IgD-negative memory B cell (primary cell): ENCODE measurements around the gene SBK3. TPM values are rescaled to one million over a fixed set of nuclear protein-coding genes. Genes with fewer than 3 reads are reported as not detected.
A peak's percentile ranks its signal among the peaks of the same experiment; 100 is the strongest.

ENCODE experiments used
- H3K27ac Mint-ChIP-seq, 3 donors: one replicate each; pipeline ENCODE4 v1.8.0; 2020 to 2022; ENCODE audit warnings: mild to moderate bottlenecking in 3 of 3, mixed read lengths in 3 of 3, moderate library complexity in 1 of 3
- H3K27me3 Mint-ChIP-seq: one replicate; pipeline ENCODE4 v1.8.0; 2021; ENCODE audit warnings: mixed read lengths
- H3K36me3 Mint-ChIP-seq: one replicate; pipeline ENCODE4 v1.8.0; 2020; ENCODE audit warnings: mild to moderate bottlenecking, mixed read lengths
- H3K4me1 Mint-ChIP-seq, 3 donors: one replicate each; pipeline ENCODE4 v1.8.0; 2020 to 2022; ENCODE audit warnings: mixed read lengths in 3 of 3, mild to moderate bottlenecking in 1 of 3
- H3K4me3 Mint-ChIP-seq, 4 donors: one replicate each; pipeline ENCODE4 v1.8.0; 2020 to 2022; ENCODE audit warnings: mild to moderate bottlenecking in 4 of 4, mixed read lengths in 4 of 4, moderate library complexity in 3 of 4
- H3K9me3 Mint-ChIP-seq, 3 donors: one replicate each; pipeline ENCODE4 v1.8.0; 2020 to 2021; ENCODE audit warnings: mixed read lengths in 3 of 3, mild to moderate bottlenecking in 1 of 3
- polyA plus RNA-seq: library from polyadenylated mRNA; unstranded; fragments of 300-500 nt; fragmentation: Illumina TruSeq; gene quantifications from one replicate; pipeline ENCODE4 v1.2.3, GENCODE V29; 2021

Gene SBK3
- polyA plus RNA-seq, 1 donor from 2014 or later = not detected

DNA sequence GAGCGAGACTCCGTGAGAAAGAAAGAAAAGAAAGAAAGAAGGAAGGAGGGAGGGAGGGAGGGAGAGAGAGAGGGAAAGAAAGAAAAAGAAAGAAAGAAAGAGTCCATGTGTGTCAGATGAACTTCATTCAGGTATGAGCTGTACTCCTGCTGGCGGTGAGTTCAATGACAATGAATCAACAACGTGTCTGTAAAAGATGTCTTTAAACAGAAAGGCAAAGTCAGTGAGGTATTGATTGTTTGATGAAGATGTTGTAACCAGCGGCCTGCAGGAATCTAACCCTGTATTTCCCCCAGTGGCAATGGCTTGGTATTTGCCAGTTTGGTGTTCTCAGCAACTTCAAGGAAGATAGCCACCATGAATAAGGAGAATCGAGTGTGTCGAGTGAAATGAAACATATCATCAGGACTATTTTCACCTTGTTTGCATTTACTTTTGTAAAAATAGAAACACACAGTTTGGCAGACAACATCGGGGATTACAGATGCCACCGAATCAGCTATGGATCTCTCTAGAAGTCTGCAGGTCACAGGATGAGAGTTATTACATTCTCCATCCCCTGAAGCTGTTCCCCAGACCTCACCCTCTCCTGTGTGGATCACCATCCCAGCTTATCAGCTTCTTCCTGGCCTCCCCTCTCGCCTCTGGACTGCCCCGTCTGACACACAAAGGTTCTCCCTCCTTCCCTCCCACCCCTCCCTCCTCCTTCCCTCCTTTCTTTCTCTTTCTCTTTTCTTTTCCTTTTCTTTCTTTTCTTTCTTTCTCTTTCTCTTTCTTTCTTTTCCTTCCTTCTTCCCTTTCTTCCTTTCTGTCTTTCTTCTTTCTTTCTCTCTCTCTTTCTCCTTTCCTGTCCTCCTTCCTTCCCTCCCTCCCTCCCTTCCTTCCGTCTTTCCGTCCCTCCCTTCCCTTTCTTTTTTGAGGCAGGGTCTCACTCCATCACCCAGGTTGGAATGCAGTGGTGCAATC, 8.2 kb upstream of the SBK3 start:
- no peak overlapping the region for H3K27ac Mint-ChIP-seq
- H3K27me3 Mint-ChIP-seq = peaks cover 11% of the 10 kb centered on the region
- no peak overlapping the region for H3K4me3 Mint-ChIP-seq
- no peaks in the 10 kb centered on the region for H3K36me3 Mint-ChIP-seq
- H3K4me1 Mint-ChIP-seq = peaks cover 0 to 4% (median 0%) of the 10 kb centered on the region in 3 donors
- H3K9me3 Mint-ChIP-seq = no peaks in the 10 kb centered on the region

DNA sequence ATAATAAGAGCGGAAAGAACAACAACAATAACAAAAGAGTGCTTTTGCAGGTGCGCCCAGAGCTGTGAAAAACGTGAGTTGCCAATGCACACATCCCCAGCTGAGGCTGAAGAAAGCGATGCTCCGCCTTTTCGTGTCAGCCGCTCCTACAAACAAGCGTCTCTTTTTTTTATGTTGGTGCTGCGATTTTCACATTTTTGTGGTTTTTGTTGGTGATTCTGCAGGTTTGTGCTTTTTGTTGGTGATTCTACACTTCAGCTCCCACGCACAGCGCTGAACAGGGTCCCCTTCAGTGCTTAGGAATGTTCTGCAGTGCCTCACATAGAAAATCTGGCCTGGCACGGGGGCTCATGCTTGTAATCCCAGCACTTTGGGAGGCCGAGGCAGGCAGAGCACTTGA, 7.3 kb upstream of the SBK3 start:
- Mint-ChIP-seq H3K27ac (no peak overlapping the region), H3K27me3 (peaks cover 14% of the 10 kb centered on the region), H3K4me3 (no peak overlapping the region)

DNA sequence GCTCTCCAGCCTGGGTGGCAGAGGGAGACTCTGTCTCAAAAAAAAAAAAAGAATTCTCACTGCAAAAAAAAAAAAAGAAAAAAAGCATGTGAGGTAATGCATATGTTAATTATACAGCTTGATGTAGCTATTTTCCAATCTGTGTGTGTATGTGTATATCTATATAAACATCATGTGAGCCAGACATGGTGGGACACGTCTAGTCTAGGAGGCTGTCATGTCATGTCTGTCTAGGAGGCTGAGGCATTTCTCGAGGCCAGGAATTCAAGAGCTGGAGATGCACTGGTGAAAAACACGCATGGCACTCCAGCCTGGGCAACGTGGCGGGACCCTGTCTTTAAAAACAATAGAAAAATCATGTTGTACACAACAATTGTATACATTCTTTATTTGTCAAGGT, 6.9 kb upstream of the SBK3 start:
- peaks cover 18% of the 10 kb centered on the region for H3K27me3 Mint-ChIP-seq
- H3K4me3 Mint-ChIP-seq = no peak overlapping the region
- no peak overlapping the region for H3K27ac Mint-ChIP-seq
- H3K36me3 Mint-ChIP-seq = no peaks in the 10 kb centered on the region
- no peaks in the 10 kb centered on the region for H3K9me3 Mint-ChIP-seq
- H3K4me1 Mint-ChIP-seq = peaks cover 0 to 4% (median 0%) of the 10 kb centered on the region in 3 donors

More for the DNA sequence above, 7.3 kb upstream of the SBK3 start:
- Mint-ChIP-seq H3K4me1 (peaks cover 0 to 4% (median 0%) of the 10 kb centered on the region in 3 donors), H3K9me3 (no peaks in the 10 kb centered on the region), H3K36me3 (no peaks in the 10 kb centered on the region)

DNA sequence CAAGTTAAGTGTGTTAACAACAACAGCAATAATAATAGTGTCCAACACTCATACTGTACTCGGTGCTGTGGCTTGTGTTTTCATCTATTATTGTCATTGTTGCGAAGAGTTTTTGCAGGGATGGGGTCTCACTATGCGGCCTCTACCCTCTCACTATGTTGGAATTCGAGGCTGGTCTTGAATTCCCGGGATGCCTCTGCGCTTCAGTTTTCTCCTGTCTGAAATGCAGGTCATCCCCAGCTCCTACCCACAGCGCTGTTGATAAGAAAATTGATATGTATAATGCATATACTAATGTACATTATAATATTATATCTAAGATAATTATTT, 4.9 kb upstream of the SBK3 start:
- H3K36me3 Mint-ChIP-seq = no peaks in the 10 kb centered on the region
- H3K27ac Mint-ChIP-seq = no peak overlapping the region
- H3K4me3 Mint-ChIP-seq = peak overlapping the region in 1 of 4 donors; percentile 73
- H3K27me3 Mint-ChIP-seq = peaks cover 24% of the 10 kb centered on the region
- H3K9me3 Mint-ChIP-seq = no peaks in the 10 kb centered on the region
- peaks cover 0 to 4% (median 3%) of the 10 kb centered on the region in 3 donors for H3K4me1 Mint-ChIP-seq

DNA sequence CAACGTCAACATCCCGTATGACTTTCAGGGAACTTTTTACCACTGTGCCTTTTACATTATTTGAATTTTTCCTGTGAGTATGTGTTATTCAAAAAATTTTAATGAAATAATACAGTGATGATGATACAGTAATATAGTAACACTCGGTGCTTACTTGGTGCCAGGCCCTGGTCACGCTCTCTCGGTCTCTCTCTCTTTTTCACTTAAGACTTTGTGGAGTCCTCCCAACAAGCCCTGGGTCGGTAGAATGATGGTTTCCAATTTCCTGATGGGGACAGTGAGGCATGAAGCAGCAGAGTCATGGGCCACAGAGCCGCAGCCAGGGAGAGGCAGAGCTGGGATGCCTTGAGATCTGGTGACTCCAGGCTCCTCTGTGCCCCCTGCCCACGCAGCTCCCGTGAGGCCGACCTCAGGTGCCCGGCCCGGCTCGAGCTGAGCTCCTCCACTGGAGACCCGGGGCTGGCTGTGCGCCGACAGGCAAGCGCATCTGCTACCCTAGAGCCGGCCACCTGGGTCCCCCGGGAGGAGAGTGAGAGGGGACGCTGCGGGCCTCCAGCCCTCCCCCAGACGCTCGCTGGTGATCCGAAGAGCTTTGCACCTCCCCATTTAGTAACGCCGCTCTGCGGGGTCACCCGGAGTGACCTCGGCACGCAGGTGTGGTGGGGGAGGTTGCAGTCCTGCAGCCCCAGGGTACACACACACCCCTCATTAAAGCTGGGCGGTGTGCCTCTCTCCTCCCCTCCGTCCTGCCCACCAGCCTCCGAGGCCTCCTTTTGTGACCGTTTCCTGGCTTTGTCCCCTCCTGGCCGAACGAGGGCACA, 4.4 kb upstream of the SBK3 start:
- peak overlapping the region in 1 of 4 donors; percentile 73 for H3K4me3 Mint-ChIP-seq
- no peaks in the 10 kb centered on the region for H3K36me3 Mint-ChIP-seq
- H3K9me3 Mint-ChIP-seq = no peaks in the 10 kb centered on the region
- H3K27me3 Mint-ChIP-seq = peaks cover 25% of the 10 kb centered on the region
- H3K4me1 Mint-ChIP-seq = peaks cover 0 to 4% (median 3%) of the 10 kb centered on the region in 3 donors
- no peak overlapping the region for H3K27ac Mint-ChIP-seq

DNA sequence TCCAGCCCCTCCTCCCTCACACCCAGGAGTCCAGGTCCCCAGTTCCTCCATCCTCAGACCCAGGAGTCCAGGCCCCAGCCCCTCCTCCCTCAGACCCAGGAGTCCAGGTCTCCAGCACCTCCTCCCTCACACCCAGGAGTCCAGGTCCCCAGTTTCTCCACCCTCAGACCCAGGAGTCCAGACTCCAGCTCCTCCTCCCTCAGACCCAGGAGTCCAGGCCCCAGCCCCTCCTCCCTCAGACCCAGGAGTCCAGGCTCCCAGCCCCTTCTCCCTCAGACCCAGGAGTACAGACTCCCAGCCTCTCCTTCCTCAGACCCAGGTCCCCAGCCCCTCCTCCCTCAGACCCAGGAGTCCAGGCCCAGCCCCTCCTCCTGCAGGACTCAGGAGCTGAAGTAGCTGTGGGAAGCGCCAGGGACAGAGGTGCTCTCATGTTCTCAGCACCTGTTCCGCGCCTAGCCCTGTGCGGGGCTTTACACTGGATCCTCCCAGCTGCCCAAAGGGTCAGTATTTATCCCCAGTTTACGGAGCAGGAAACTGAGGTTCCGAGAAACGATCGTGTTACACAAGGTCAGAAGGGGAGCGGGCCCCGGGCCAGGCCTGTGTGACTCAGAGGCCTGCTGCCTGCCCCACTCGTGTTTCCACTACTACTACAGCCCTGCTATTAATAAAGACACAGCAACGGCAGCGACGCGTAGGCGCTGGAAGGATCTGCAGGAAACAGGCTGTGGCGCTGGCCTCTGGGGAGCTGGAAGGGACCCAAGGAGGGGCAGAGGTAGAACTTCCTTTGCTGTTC, 1.7 kb upstream of the SBK3 start:
- H3K27ac Mint-ChIP-seq = no peak overlapping the region
- H3K36me3 Mint-ChIP-seq = no peaks in the 10 kb centered on the region
- peaks cover 0 to 1% (median 0%) of the 10 kb centered on the region in 3 donors for H3K9me3 Mint-ChIP-seq
- peaks cover 19% of the 10 kb centered on the region for H3K27me3 Mint-ChIP-seq
- H3K4me3 Mint-ChIP-seq = no peak overlapping the region
- peaks cover 0 to 4% (median 3%) of the 10 kb centered on the region in 3 donors for H3K4me1 Mint-ChIP-seq

DNA sequence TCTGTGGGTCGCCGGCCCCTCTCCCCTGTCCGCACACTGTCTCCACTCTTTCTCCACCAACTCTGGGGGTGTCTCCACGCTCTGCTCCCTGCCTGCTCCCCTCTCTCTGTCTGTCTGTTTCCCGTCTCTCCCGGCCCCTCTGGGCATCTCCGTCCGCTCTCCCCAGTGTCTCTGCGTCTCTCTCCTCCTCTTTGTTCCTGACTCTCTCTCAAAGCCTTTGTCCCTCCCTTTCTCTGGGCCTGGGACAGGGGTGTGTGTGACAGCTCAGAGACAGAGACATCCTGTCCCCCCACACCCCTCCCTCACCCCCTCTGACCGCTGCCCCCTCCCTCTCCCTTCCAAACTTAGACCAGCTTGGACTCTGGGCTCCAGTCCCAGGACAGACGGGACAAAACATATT, 668 bp upstream of the SBK3 start:
- Mint-ChIP-seq H3K4me3 (no peak overlapping the region), H3K9me3 (peaks cover 0 to 5% (median 3%) of the 10 kb centered on the region in 3 donors), H3K4me1 (peaks cover 0 to 4% (median 3%) of the 10 kb centered on the region in 3 donors), H3K27me3 (peaks cover 18% of the 10 kb centered on the region), H3K27ac (no peak overlapping the region), H3K36me3 (no peaks in the 10 kb centered on the region)

DNA sequence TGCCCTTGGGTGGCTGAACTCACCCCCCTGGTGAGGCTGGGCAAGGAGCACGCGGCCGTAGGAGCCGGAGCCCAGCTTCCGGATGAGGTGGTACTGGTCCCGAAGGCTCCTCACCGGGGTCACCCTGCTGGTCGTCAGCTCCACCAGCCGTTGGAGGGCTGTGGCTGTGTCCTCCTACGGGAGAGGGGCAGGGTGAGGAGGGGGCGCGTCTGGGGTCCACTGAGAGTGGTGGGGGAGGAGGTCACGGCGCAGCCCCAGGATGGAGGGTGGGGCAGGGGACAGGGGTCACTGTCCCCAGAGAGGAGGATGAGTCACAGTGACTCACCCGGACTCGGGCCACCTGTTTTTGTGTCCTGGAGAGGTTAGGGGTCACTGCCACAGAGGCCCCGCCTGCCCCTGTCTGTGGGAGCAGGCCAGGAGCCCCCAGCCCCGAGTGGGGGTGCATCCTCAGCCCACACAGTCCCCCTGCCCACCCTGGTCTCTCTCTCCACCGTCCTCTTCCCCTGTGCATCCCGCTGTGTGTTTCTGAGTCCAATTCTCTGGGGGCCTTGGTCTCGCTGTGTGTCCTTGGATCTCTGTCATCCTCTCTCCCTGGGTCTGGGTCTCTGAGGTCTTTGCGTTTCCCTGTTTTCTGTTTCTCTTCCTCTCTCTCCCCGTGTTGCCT, 435 bp downstream of the SBK3 start:
- Mint-ChIP-seq H3K4me3 (no peak overlapping the region), H3K9me3 (peaks cover 0 to 5% (median 3%) of the 10 kb centered on the region in 3 donors), H3K4me1 (peaks cover 0 to 3% (median 2%) of the 10 kb centered on the region in 3 donors), H3K27me3 (peaks cover 18% of the 10 kb centered on the region), H3K27ac (no peak overlapping the region), H3K36me3 (no peaks in the 10 kb centered on the region)

DNA sequence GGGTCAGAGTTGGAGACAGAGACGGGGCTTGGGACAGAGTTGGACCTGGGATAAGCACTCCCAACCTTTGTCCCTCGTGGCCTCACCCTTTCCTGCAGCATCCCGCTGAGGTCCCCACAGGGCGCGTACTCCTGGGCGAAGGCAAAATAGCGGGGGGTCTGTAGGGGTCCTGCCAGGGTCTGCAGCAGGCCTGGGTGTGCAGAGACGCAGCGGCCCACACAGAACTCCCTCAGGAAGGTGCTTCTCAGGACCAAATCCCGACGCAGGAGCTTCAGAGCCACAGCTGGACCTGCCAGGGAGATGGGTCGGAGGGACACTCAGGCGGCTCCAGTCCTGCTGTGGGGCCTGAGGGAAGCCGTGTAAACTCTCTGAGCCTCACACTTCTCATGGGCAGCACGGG, 1.3 kb downstream of the SBK3 start:
- Mint-ChIP-seq H3K9me3 (peaks cover 0 to 5% (median 3%) of the 10 kb centered on the region in 3 donors), H3K27ac (no peak overlapping the region), H3K4me3 (no peak overlapping the region), H3K36me3 (no peaks in the 10 kb centered on the region), H3K4me1 (peaks cover 0 to 3% (median 0%) of the 10 kb centered on the region in 3 donors), H3K27me3 (peaks cover 18% of the 10 kb centered on the region)

DNA sequence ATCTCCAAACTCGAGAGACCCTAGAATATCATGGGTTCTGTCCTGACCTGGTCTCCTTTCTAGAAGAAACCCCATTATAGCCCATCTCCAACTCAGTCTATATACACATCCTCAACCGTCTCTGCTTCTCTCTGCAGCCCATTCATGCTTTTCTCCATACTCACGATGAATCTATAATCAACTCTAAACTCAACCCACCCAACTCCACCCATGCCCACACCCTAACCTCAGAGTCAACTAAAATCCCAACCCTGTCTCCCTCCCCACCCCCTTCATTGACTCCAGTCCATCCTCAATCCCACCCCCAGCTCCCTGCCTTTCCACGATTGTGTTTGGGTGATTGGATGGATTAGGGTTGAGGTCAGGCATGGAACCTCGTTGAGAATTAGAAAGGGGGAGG, 1.8 kb downstream of the SBK3 start:
- peaks cover 0 to 5% (median 3%) of the 10 kb centered on the region in 3 donors for H3K9me3 Mint-ChIP-seq
- H3K27ac Mint-ChIP-seq = no peak overlapping the region
- H3K27me3 Mint-ChIP-seq = peaks cover 18% of the 10 kb centered on the region
- no peak overlapping the region for H3K4me3 Mint-ChIP-seq
- peaks cover 0 to 3% (median 0%) of the 10 kb centered on the region in 3 donors for H3K4me1 Mint-ChIP-seq
- H3K36me3 Mint-ChIP-seq = no peaks in the 10 kb centered on the region

DNA sequence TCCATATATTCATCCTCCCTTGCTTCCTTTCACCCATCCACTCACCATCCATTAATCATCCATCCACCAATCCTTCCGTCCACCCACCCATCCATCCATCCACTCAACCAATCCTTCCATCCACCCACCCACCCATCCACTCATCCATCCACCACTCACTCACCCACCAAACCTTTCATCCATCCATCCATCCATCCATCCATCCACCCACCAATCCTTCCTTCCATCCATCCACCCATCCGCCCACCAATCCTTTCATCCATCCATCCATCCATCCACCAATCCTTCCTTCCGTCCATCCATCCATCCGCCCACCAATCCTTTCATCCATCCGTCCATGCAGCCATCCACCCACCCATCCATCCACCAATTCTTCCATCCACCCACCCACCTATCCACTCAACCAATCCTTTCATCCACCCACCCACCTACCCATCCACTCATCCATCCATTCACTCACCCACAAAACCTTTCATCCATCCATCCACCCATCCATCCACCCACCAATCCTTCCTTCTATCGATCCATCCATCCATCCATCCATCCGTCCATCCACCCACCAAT, 3.0 kb downstream of the SBK3 start:
- H3K27ac Mint-ChIP-seq = no peak overlapping the region
- H3K27me3 Mint-ChIP-seq = peaks cover 13% of the 10 kb centered on the region
- peaks cover 0 to 5% (median 3%) of the 10 kb centered on the region in 3 donors for H3K9me3 Mint-ChIP-seq
- H3K36me3 Mint-ChIP-seq = no peaks in the 10 kb centered on the region
- peaks cover 0 to 3% (median 0%) of the 10 kb centered on the region in 3 donors for H3K4me1 Mint-ChIP-seq
- H3K4me3 Mint-ChIP-seq = no peak overlapping the region

DNA sequence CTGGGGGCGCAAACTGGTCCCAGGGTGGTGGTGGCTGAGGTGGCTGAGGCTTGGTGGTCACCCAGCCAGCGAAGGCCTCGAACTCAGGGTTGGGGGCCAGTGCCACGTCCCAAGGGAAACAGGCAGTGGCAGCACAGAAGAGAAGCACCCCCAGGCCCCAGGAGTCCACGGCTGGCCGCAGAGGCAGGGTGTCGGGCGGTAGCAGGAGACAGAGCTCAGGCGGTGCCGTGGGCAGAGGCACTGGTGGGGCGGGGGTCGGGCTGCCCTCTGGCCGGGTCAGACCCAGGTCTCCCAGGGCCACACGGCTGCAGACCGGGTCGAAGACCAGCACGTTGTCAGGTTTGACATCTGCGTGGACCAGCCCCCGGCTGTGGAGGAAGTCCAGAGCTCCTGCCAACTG, 4.3 kb downstream of the SBK3 start:
- H3K27ac Mint-ChIP-seq = no peak overlapping the region
- H3K36me3 Mint-ChIP-seq = no peaks in the 10 kb centered on the region
- H3K9me3 Mint-ChIP-seq = peaks cover 0 to 5% (median 3%) of the 10 kb centered on the region in 3 donors
- no peak overlapping the region for H3K4me3 Mint-ChIP-seq
- peaks cover 10% of the 10 kb centered on the region for H3K27me3 Mint-ChIP-seq
- peaks cover 0 to 3% (median 0%) of the 10 kb centered on the region in 3 donors for H3K4me1 Mint-ChIP-seq

DNA sequence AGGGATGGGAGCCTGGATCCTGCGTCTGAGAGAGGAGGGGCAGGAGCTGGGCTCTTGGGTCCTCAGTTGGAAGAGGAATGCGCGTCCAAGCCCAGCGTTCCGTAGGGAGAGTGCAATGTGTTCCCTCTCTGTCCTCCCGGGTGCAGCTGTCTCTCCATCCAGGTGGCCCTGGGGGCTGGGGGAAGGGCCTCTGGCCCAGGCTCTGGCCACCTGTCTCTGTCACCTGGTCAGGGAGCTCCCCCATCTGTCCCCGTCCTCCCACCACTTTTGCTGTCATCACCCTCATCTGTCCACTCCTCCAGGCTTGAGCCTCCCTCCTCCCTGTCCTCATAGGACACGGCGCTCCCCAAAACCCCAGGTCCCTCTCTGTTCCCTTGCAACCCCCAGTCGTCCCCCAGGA, 4.7 kb downstream of the SBK3 start:
- peak overlapping the region in 1 of 3 donors; percentile 83 for H3K27ac Mint-ChIP-seq
- H3K9me3 Mint-ChIP-seq = peaks cover 0 to 5% (median 3%) of the 10 kb centered on the region in 3 donors
- peaks cover 7% of the 10 kb centered on the region for H3K27me3 Mint-ChIP-seq
- peaks cover 0 to under 1% (median 0%) of the 10 kb centered on the region in 3 donors for H3K4me1 Mint-ChIP-seq
- no peaks in the 10 kb centered on the region for H3K36me3 Mint-ChIP-seq
- no peak overlapping the region for H3K4me3 Mint-ChIP-seq
